B cell (primary cell): Measurements from ENCODE around the gene FRMD4A.

ENCODE experiments used
- CTCF ChIP-seq: fragments of 200-600 bp; IDR thresholded peaks from one replicate; pipeline ENCODE4 v1.8.0; 2022; ENCODE audit warnings: antibody characterized with exemption, mild to moderate bottlenecking
- EZH2 ChIP-seq: IDR thresholded peaks from 2 replicates; pipeline ENCODE4 v1.6.1; 2012; ENCODE audit warnings: borderline replicate concordance, low read depth, mild to moderate bottlenecking, moderate library complexity, low read length; ENCODE audit not compliant: insufficient read depth, poor library complexity, severe bottlenecking

GRCh38 chr10:14050598-14050997 lies 280.1 kb downstream of the FRMD4A start:
- no peak for TF ChIP-seq CTCF
- no peak for TF ChIP-seq EZH2
